HG03060 (cell line): ENCODE results near the gene PRKN.
"Not testable (repeated sequence)": the region's sequence is repeated elsewhere in the genome, so short reads cannot be mapped to it uniquely, and the experiment has no call there.

ENCODE experiments used
- ATAC-seq: cut with Tn5 transposase; IDR thresholded peaks from one replicate; pipeline ENCODE4 v1.9.1; 2021; ENCODE audit warnings: low read depth, moderate number of reproducible peaks; ENCODE audit not compliant: unreplicated experiment

PRKN gene

GRCh38 chr6:161341638-161342037 is 1385.9 kb downstream of the PRKN start:
- ATAC-seq, result no peak

- no peak for ATAC-seq
Observed at GRCh38 chr6:161338015-161338414, 1389.6 kb downstream of the PRKN start.

GRCh38 chr6:161336479-161336878 is 1391.1 kb downstream of the PRKN start:
- no peak for ATAC-seq

GRCh38 chr6:161333410-161333809 is 1394.2 kb downstream of the PRKN start:
- ATAC-seq, result no peak

- ATAC-seq, result not testable (repeated sequence)
Observed at GRCh38 chr6:161331402-161332081, 1396.0 kb downstream of the PRKN start.

- ATAC-seq, result no peak
Observed at GRCh38 chr6:161327360-161327953, 1400.1 kb downstream of the PRKN start.

GRCh38 chr6:161319231-161319630 is 1408.3 kb downstream of the PRKN start:
- ATAC-seq, result no peak

GRCh38 chr6:161318456-161318855 is 1409.1 kb downstream of the PRKN start:
- no peak for ATAC-seq

GRCh38 chr6:161316531-161316930 is 1411.0 kb downstream of the PRKN start:
- no peak for ATAC-seq

- not testable (repeated sequence) for ATAC-seq
Observed at GRCh38 chr6:161315246-161315917, 1412.2 kb downstream of the PRKN start.

GRCh38 chr6:161314541-161315245 is 1412.9 kb downstream of the PRKN start:
- ATAC-seq, result not testable (repeated sequence)

- ATAC-seq, result no peak
Observed at GRCh38 chr6:161313940-161314509, 1413.5 kb downstream of the PRKN start.

- ATAC-seq, result not testable (repeated sequence)
Observed at GRCh38 chr6:161313475-161313874, 1414.1 kb downstream of the PRKN start.

GRCh38 chr6:161309774-161310173 is 1417.8 kb downstream of the PRKN start:
- not testable (repeated sequence) for ATAC-seq

GRCh38 chr6:161308075-161308655 is 1419.4 kb downstream of the PRKN start:
- ATAC-seq, result no peak

- no peak for ATAC-seq
Observed at GRCh38 chr6:161305860-161306259, 1421.7 kb downstream of the PRKN start.

- ATAC-seq, result no peak
Observed at GRCh38 chr6:161303628-161304340, 1423.8 kb downstream of the PRKN start.

GRCh38 chr6:161302949-161303348 is 1424.6 kb downstream of the PRKN start:
- ATAC-seq, result no peak

GRCh38 chr6:161301338-161301737 is 1426.2 kb downstream of the PRKN start:
- no peak for ATAC-seq

- ATAC-seq, result no peak
Observed at GRCh38 chr6:161300823-161301222, 1426.7 kb downstream of the PRKN start.
